Peyer's patch (tissue), 4 donors: ENCODE results near the gene RNF145.

Experiments used
- CTCF ChIP-seq, 6 experiments: fragments of 450-650 bp in 4 of 6; fragments of 200-600 bp in 2 of 6; sonication (generic) in 1 of 6; IDR thresholded peaks; one replicate each; pipeline ENCODE4 v1.5.1; 2017 to 2019; ENCODE audit warnings: antibody characterized with exemption in 6 of 6, mild to moderate bottlenecking in 3 of 6, moderate library complexity in 1 of 6
- POLR2A ChIP-seq, 2 donors: fragments of 450-650 bp; IDR thresholded peaks; one replicate each; pipeline ENCODE4 v1.5.1; 2017; ENCODE audit warnings: antibody characterized with exemption in 2 of 2, mild to moderate bottlenecking in 2 of 2, moderate library complexity in 2 of 2

GRCh38 chr5:159199780-159200179, 9.6 kb downstream of the RNF145 start:
- TF ChIP-seq CTCF (IDR thresholded peaks at IDR 0.05): no peak
- TF ChIP-seq POLR2A (IDR thresholded peaks at IDR 0.05): no peak
